Psoas muscle (tissue), 8 donors: ENCODE measurements around the gene KRT39. TPM values are rescaled to one million over a fixed set of nuclear protein-coding genes. Genes with fewer than 3 reads are reported as not detected.

ENCODE experiments used
- ATAC-seq, 4 donors: fragments of 200-7000 bp; cut with Tn5 transposase; one replicate each; pipeline ENCODE4 v1.9.1; 2020; ENCODE audit warnings: moderate library complexity in 3 of 4, mild to moderate bottlenecking in 2 of 4
- DNase-seq, 2 donors: peaks; one replicate each; pipeline ENCODE4 v3.0.0-alpha.2; 2020
- H3K27ac ChIP-seq: fragments of 200-600 bp; one replicate; pipeline ENCODE4 v1.8.0; 2022
- H3K27me3 ChIP-seq, 3 donors: fragments of 200-600 bp in 1 of 3; one replicate each; pipeline versions ENCODE4 v1.6.1 to v1.8.0; 2013 to 2022; ENCODE audit warnings: low read length in 2 of 3, mild to moderate bottlenecking in 2 of 3, moderate library complexity in 1 of 3; ENCODE audit not compliant: insufficient read depth in 3 of 3
- H3K36me3 ChIP-seq, 2 donors: fragments of 200-600 bp in 1 of 2; one replicate each; pipeline versions ENCODE4 v1.6.1 to v1.8.0; 2013 to 2022; ENCODE audit warnings: low read depth in 1 of 2, mild to moderate bottlenecking in 1 of 2, moderate library complexity in 1 of 2; ENCODE audit not compliant: insufficient read depth in 1 of 2
- H3K4me1 ChIP-seq: fragments of 200-600 bp; one replicate; pipeline ENCODE4 v1.8.0; 2022
- H3K4me3 ChIP-seq: fragments of 200-600 bp; one replicate; pipeline ENCODE4 v1.8.0; 2022; ENCODE audit warnings: mild to moderate bottlenecking
- H3K9me3 ChIP-seq: fragments of 200-600 bp; one replicate; pipeline ENCODE4 v1.8.0; 2022
- WGBS, 3 donors: extraction: QIAGEN DNeasy Blood & Tissue Kit; methylation state at CpG; one replicate each; pipeline versions ENCODE4 v1.1.6 to v1.1.7; 2013; 5-methylcytosine and 5-hydroxymethylcytosine counted together
- intact Hi-C, 2 donors: fragments of 100-400 bp; cut with DNase I; formaldehyde crosslinking; loops; one replicate each; pipeline versions ENCODE4 v1.11.0 to v1.14.2; 2022
- polyA plus RNA-seq, 3 donors: library from polyadenylated mRNA; stranded (reverse); fragments of 200-250 nt; gene quantifications; one replicate each; pipeline ENCODE4 v1.2.3, GENCODE V29; 2013
- total RNA-seq, 4 donors: library from RNA; stranded (reverse); fragmentation: NEBNext Ultra II Directional in 2 of 4; extraction: Animal tissue kit (Norgen Biotek cat#: 25700) in 2 of 4; gene quantifications; one replicate each; pipeline versions ENCODE4 v1.2.1 to v1.2.4, GENCODE V29; 2021 to 2023
- TF ChIP-seq, protein P1 (sequence below): fragments of 200-600 bp; IDR thresholded peaks from one replicate; pipeline ENCODE4 v1.8.0; 2022; ENCODE audit warnings: antibody characterized with exemption
- donor health status: healthy with polysubstance abuse.
- donor health status: DM: no; HTN: no; CAD: no; lungs with moderate emphysema.
- donor health status: Bipolar disorder and iron deficiency.
- donor health status: healthy.
- donor health status: DM: yes; HTN: yes; CAD: no.
- donor health status: DM: no; HTN: no; CAD: no.
- donor health status: DM: no; HTN: no; CAD: no.
- donor health status: DM: yes; HTN: yes; CAD: no.

KRT39 gene
- total and polyA plus RNA-seq, 7 donors: not detected

- Histone ChIP-seq H3K4me3 (peak within 1 kb of the TSS; percentile 15), H3K4me1 (no peaks in the 10 kb centered on the region), H3K27ac (no peak within 1 kb of the TSS), H3K27me3 (peaks cover 0 to 3% (median 0%) of the 10 kb centered on the region in 3 donors), H3K36me3 (no peaks in the 10 kb centered on the region), H3K9me3 (no peaks in the 10 kb centered on the region)
- DNase-seq: no peak
- ATAC-seq: peak in 3 of 4 donors; percentile 35 to 63 (median 57)
- WGBS, 3 donors: 19 to 24% (median 20%) methylated on average over 9 of the region's 9 CpGs
- intact Hi-C loops: no loop called here
- TF ChIP-seq, protein P1, sequence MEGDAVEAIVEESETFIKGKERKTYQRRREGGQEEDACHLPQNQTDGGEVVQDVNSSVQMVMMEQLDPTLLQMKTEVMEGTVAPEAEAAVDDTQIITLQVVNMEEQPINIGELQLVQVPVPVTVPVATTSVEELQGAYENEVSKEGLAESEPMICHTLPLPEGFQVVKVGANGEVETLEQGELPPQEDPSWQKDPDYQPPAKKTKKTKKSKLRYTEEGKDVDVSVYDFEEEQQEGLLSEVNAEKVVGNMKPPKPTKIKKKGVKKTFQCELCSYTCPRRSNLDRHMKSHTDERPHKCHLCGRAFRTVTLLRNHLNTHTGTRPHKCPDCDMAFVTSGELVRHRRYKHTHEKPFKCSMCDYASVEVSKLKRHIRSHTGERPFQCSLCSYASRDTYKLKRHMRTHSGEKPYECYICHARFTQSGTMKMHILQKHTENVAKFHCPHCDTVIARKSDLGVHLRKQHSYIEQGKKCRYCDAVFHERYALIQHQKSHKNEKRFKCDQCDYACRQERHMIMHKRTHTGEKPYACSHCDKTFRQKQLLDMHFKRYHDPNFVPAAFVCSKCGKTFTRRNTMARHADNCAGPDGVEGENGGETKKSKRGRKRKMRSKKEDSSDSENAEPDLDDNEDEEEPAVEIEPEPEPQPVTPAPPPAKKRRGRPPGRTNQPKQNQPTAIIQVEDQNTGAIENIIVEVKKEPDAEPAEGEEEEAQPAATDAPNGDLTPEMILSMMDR: no peak
These were observed 29.3 kb downstream of the KRT39 start, which contains the start of gene KRT23 for GRCh38 chr17:40937384-40937819. KRT23 (minus strand) TSS chr17:40937646; CDS start chr17:40936603, 1,043 bp downstream.

GRCh38 chr17:40936976-40937375 is 29.8 kb downstream of the KRT39 start:
- Histone ChIP-seq H3K27me3 (peaks cover 0 to 3% (median 0%) of the 10 kb centered on the region in 3 donors), H3K4me1 (no peaks in the 10 kb centered on the region), H3K9me3 (no peaks in the 10 kb centered on the region), H3K4me3 (no peak overlapping the region), H3K27ac (no peak overlapping the region), H3K36me3 (no peaks in the 10 kb centered on the region)
- intact Hi-C loops: no loop called here
- DNase-seq (no peak), ATAC-seq (peak in 3 of 4 donors; percentile 16 to 44 (median 38))
- TF ChIP-seq, protein P1: no peak
- WGBS, 3 donors: 50 to 53% (median 52%) methylated on average over 5 of the region's 5 CpGs

DNA sequence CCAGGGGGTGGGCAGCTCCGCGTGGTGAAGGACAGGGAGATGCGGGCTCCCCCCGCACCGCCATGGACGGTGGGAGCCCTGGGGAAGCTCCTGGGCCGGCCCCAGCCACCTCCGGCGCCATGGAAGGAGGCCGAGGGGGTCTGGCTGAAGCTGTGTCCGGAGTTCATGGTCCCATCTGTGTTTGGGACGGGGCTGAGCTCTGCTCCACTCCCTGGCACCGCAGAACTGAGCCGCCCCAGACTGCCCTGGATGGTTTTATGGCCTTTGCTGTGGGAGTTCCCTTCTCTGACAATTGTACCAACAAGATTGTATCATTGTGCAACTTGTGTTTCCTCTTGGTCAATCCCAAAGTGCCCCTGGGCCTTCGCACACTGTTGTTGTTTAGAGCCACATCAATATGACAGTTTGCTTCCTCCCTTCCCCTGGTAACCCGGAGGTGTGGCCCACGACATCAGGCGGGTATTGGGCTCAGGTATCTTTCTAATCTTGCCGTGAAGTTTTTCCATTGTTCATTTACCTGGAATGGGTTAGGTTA is 30.2 kb downstream of the KRT39 start:
- intact Hi-C loops: no loop called here
- DNase-seq: no peak
- H3K4me3 ChIP-seq: no peak overlapping the region
- WGBS, 3 donors: 87 to 91% (median 89%) methylated on average over 19 of the region's 19 CpGs
- no peaks in the 10 kb centered on the region for H3K9me3 ChIP-seq
- H3K27me3 ChIP-seq: peaks cover 0 to 3% (median 0%) of the 10 kb centered on the region in 3 donors
- TF ChIP-seq, protein P1: no peak
- no peaks in the 10 kb centered on the region for H3K4me1 ChIP-seq
- no peak for ATAC-seq
- no peaks in the 10 kb centered on the region for H3K36me3 ChIP-seq
- no peak overlapping the region for H3K27ac ChIP-seq

DNA sequence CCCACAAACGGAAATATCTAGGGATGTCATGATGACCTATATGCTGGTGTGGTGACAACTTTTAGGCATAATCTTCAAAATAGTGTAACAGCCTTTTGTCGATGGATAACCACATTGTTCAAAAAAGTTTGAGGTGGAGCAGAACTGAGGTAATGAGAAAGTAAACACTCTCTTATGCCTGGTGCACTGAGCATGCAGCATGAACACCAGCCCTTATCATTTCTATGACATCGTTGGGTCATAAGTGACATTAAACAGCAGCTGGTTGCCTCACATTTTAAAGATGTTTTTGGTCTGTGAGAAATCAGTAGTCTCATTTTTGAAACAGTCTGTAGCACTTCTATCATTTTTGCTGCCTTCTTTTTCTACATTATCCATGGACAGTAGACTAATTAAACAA is 31.1 kb downstream of the KRT39 start:
- H3K27ac ChIP-seq: no peak overlapping the region
- intact Hi-C loops: no loop called here
- H3K27me3 ChIP-seq: peaks cover 0 to 3% (median 0%) of the 10 kb centered on the region in 3 donors
- WGBS, 3 donors: 76 to 80% (median 78%) methylated on average over 3 of the region's 3 CpGs
- TF ChIP-seq, protein P1: no peak
- no peaks in the 10 kb centered on the region for H3K36me3 ChIP-seq
- H3K4me3 ChIP-seq: no peak overlapping the region
- ATAC-seq: no peak
- no peaks in the 10 kb centered on the region for H3K9me3 ChIP-seq
- DNase-seq: no peak
- no peaks in the 10 kb centered on the region for H3K4me1 ChIP-seq

- intact Hi-C loops: no loop called here
- H3K4me1 ChIP-seq: no peaks in the 10 kb centered on the region
- H3K4me3 ChIP-seq: no peak overlapping the region
- WGBS, 3 donors: 34 to 40% (median 36%) methylated on average over 2 of the region's 2 CpGs
- H3K27me3 ChIP-seq: peaks cover 0 to 3% (median 0%) of the 10 kb centered on the region in 3 donors
- no peak overlapping the region for H3K27ac ChIP-seq
- ATAC-seq (no peak), DNase-seq (no peak)
- TF ChIP-seq, protein P1: no peak
- H3K36me3 ChIP-seq: no peaks in the 10 kb centered on the region
- H3K9me3 ChIP-seq: no peaks in the 10 kb centered on the region
These were observed 34.1 kb downstream of the KRT39 start for GRCh38 chr17:40932608-40933007.
